WI38 (cell line): ENCODE results near the gene SEC16A.

Source experiments
- H3K4me3 ChIP-seq: 2 replicates; pipeline ENCODE4 v1.5.1; 2011; ENCODE audit warnings: low read depth, mild to moderate bottlenecking, control low read depth, low read length
- TF ChIP-seq, protein P1 (sequence below): IDR thresholded peaks from 2 replicates; pipeline ENCODE4 v1.5.1; 2012; ENCODE audit warnings: low read depth, mild to moderate bottlenecking, control low read depth, low read length

The SEC16A gene

GRCh38 chr9:136456258-136456657 lies 26.6 kb downstream of the SEC16A start:
- H3K4me3 ChIP-seq: no peak overlapping the region
- TF ChIP-seq, protein P1, sequence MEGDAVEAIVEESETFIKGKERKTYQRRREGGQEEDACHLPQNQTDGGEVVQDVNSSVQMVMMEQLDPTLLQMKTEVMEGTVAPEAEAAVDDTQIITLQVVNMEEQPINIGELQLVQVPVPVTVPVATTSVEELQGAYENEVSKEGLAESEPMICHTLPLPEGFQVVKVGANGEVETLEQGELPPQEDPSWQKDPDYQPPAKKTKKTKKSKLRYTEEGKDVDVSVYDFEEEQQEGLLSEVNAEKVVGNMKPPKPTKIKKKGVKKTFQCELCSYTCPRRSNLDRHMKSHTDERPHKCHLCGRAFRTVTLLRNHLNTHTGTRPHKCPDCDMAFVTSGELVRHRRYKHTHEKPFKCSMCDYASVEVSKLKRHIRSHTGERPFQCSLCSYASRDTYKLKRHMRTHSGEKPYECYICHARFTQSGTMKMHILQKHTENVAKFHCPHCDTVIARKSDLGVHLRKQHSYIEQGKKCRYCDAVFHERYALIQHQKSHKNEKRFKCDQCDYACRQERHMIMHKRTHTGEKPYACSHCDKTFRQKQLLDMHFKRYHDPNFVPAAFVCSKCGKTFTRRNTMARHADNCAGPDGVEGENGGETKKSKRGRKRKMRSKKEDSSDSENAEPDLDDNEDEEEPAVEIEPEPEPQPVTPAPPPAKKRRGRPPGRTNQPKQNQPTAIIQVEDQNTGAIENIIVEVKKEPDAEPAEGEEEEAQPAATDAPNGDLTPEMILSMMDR: no peak

DNA sequence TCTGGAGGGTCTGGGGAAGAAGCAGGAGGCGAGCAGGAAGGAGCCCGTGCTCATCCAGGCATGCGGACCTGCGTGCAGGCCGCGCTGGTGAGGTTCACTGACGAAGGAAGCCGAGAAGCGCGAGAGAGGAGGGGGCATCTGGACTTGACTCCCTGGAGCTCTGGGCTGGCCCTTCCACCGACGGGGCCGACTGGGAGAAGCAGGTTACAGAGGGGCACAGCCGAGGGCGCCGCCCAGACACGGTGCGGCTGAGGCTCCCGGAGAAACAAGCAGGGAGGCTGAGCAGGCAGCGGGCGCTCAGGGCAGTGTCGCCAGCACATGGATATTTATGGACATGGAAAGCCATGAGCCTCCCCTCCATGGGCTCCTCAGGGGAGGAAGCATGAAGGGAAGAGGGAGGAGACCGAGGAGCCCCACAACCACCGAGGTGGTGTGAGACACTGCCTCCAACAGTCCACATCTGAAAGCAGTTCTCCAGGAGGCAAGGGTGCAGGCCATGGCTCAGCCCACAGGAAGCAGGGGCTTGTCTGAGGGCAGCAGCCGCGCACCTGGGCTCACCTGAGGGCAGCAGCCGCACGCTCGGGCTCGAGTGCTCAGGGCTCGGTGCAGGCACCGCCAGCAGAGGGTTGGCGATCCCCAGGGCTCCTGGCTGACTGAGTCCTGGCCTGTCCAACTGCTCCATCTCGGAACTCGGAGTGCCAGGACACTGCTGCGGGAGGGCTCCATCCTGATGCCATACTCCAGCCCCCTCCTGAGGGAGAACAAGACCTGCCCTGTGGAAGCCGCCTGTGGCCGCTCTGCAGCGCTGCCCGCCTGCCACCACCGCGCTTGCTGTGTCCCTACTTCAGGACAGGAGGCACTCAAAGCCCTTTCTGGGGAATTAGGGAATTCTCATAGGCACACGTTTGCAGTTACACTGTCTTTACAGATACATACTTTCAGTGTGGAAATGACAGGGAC lies 27.5 kb downstream of the SEC16A start:
- TF ChIP-seq, protein P1: no peak

DNA sequence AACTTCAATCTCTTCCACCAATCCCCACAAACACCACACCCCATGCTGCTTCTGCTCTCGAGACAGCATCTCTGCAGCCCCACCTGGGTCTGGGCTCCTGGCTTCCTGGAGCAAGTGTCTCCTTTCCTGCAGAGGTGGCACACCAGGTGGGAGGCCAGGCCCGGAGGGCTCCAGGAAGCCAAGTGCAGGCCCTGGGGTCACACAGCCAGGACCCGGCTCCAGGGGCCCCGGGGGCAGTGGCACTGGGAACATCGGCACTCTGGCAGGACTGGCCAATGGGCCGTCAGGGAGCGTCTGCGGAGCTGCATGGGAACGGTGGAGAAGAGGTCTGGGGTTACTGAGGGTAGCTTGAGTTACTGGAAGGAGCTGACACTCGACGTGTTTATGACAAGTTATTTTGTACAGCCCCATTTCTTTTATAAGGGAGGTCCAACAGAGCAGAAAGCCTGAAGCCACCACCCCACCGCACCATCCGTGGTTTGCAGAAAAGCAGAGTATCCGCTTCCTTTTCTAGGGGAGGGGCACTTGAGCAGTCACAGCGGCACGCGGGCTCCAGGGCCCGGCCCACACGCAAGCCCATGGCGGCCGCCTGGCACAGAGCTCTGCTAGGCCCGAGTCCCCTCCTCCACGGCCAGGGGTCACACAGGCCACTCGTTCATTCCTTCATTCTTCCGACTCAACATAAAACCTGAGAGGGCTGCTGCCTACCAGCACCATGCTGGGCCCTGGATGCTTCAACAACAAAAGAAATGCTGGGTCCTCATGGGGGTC lies 28.6 kb downstream of the SEC16A start:
- TF ChIP-seq, protein P1: no peak
- H3K4me3 ChIP-seq: no peak overlapping the region

More for the DNA sequence above, 27.5 kb downstream of the SEC16A start:
- no peak overlapping the region for H3K4me3 ChIP-seq

DNA sequence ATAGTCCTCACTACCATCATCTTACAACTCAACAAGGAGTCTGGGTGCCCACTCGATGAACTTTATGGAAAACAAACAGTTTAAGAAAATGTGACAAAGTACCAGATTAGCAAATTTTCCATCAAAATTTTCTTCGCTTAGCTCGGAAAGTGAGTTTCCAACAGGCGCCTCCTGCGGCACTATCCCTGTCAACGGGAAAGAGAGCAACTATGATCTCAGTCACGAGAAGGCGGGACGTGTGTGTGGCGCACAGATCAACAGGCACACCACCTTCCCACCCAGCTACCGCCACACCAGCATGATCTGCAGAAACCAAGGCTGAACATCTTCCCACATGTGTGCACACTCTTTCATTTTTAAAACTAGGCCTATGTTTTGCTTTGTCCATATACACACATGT lies 29.5 kb downstream of the SEC16A start:
- H3K4me3 ChIP-seq: no peak overlapping the region
- TF ChIP-seq, protein P1: no peak

- TF ChIP-seq, protein P1: no peak
- H3K4me3 ChIP-seq: no peak overlapping the region
These were observed 31.5 kb downstream of the SEC16A start for GRCh38 chr9:136451221-136451877.

- TF ChIP-seq, protein P1: no peak
- no peak overlapping the region for H3K4me3 ChIP-seq
These were observed 34.2 kb downstream of the SEC16A start for GRCh38 chr9:136448655-136449054.
